NCI-H82 treated with DMSO at 0.1 percent for 48 hours (cell line): ENCODE results near the gene CCDC194.
"Not testable (repeated sequence)": the region's sequence is repeated elsewhere in the genome, so short reads cannot be mapped to it uniquely, and the experiment has no call there.

ENCODE experiments used
- DNase-seq: peaks from one replicate; lab custom pipeline; 2025; ENCODE audit not compliant: unreplicated experiment; lab: John Stamatoyannopoulos, UW

CCDC194 gene

DNA sequence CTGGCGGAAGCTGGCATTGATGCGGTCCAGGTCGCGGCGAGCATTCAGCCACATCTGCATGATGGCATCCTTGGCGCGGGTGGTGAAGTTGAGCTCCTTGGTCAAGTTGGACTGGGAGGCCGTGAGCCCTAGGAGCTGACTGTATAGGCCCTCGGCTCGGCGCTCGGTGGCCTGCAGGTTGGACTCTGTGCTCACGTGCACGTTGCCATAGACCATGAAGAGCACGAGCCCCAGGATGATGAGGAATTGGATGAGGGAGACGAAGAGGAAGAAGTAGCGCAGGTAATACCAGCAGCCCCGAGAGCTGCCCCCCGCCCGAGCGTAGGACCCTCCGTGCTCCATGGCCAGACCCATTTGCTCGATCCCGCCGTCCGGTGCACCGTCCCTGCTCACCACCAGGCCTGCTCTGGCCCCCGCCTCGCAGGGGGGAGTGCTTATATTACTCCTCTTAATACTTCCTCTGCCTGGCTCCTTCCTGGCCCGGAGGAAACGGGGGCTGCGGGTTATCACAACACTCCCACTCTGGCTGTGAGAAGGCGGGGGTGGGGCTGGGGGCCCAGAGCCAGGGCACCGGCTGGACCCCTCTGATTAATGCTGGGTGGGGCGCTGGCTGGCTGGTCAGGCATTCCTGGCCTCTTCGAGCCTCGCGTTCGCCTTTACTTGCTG is 16.9 kb downstream of the CCDC194 start, which contains the start of gene PLVAP:
TSS of gene PLVAP (minus strand) at position 408 of the 666 bp plus-strand sequence. CDS start at position 354, 54 bp downstream.
- no peak for DNase-seq

DNA sequence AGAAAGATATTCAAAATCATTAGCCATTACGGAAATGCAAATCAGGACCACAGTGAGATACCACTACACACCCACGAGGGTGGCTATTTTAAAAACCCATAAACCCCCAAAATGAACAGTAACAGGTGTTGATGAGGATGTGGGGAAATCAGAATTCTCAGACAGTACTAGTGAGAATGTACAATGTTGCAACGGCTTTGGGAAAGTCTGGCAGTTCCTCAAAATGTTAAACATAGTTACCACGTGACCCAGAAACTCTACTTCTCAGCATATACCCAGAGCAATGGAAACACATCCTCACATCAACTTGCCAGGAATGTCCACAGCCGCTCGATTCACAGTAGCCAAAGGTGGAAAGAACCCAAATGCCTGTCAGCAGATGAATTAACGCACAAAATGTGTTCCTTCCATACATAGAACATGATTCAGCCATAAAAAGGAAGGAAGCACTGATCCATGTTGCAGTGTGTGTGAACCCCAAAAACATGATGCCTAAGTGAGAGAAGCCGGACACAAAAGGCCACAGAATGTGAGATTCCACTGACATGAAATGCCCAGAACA is 23.9 kb downstream of the CCDC194 start:
- no peak for DNase-seq

GRCh38 chr19:17365361-17365760 is 28.6 kb downstream of the CCDC194 start:
- no peak for DNase-seq

GRCh38 chr19:17363852-17364605 is 30.0 kb downstream of the CCDC194 start:
- not testable (repeated sequence) for DNase-seq

- no peak for DNase-seq
These were observed 33.8 kb downstream of the CCDC194 start for GRCh38 chr19:17359905-17360800.

- no peak for DNase-seq
These were observed 35.6 kb downstream of the CCDC194 start for GRCh38 chr19:17358395-17358794.

- no peak for DNase-seq
These were observed 36.3 kb downstream of the CCDC194 start for GRCh38 chr19:17357724-17358123.

DNA sequence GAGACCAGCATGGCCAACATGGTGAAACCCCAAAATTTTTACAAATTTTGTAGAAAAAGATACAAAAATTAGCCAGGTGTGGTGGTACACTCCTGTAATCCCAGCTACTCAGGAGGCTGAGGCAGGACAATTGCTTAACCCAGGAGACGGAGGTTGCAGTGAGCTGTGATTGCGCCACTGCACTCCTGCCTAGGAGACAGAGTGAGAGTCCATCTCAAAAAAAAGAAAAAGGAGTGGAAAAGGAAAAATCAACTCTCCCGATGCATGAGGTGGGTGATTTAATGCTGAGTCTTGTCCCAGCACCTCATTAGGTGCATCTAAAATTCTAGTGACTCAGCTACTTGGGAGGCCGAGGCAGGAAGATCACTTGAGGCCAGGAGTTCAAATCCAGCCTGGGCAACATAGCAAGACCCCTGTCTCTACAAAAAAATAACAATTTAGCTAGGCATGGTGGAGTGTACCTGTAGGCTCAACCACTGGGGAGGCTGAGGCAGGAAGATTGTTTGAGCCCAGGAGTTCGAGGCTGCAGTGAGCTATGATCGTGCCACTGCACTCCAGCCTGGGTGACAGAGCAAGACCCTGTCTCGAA is 36.8 kb downstream of the CCDC194 start:
- no peak for DNase-seq

- no peak for DNase-seq
These were observed 40.6 kb downstream of the CCDC194 start for GRCh38 chr19:17353386-17353785.

- no peak for DNase-seq
These were observed 41.3 kb downstream of the CCDC194 start for GRCh38 chr19:17352608-17353280.

GRCh38 chr19:17351815-17352435 is 42.1 kb downstream of the CCDC194 start:
- no peak for DNase-seq

GRCh38 chr19:17348700-17349099 is 45.3 kb downstream of the CCDC194 start:
- no peak for DNase-seq

DNA sequence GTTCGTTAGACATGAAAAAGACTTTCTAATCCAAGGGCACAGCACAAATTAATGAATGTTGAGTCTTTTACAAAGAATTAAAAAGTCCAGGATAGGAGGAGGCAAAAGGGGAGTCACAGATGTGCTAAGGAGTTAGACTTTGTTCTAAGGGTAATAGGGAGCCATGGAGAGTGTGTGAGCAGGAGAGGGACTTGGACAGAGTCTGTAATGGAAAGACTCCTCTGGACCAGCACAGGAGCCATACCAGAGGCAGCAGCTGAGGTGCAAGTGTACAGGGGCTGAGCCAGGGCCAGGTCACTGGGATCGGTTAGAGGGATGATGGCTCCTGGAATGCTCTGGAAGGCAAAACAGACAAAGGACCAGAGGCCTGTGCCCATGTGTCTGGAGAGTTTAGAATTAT is 46.1 kb downstream of the CCDC194 start:
- DNase-seq: no peak

DNA sequence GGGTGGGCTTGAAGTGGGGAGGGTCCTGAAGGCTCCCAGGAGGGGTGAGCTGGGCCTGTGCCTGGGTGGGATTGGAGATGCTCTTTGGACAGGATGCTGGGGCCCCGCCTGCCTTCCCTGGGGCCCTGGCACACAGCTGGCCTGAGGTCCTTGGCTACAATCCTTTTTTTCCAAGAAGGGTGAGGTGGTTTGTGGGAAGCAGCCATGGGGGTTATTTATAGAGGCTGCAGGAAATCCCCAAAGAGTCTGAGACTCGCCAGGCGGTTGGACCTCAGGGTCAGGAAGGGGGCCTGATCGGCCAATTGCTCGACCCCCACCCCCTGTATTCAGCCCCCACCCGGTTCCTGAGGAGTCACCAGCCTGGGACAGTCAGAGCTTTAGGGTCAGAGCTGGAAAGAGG is 46.6 kb downstream of the CCDC194 start:
- no peak for DNase-seq

DNA sequence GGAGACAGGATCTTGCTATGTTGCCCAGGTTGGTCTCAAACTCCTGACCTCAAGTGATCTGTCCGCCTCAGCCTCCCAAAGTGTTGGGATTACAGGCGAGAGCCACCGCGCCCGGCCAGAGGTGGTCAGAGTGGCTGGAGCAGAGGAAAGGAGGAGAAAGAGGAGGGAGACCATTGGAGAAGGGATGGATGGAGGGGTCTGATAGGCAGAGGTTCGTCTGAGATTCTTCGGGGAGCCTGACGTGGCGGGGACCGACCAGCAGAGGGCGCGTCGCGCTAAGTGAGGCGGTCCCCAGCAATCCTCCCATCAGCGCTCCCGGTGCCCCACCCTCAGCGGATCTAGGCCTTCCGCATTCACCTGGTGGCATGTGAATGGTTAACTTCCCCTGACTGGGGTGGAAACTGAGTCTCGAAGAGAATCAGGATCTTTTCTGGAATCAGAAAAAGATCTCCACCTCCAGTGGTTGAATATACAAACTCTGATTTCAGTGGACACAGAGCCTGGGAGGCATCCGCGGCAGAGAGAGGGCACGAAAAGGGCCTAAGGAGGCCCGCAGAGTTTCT is 47.8 kb downstream of the CCDC194 start:
- DNase-seq: peak; percentile 58

GRCh38 chr19:17341845-17342244 is 52.2 kb downstream of the CCDC194 start:
- no peak for DNase-seq

DNA sequence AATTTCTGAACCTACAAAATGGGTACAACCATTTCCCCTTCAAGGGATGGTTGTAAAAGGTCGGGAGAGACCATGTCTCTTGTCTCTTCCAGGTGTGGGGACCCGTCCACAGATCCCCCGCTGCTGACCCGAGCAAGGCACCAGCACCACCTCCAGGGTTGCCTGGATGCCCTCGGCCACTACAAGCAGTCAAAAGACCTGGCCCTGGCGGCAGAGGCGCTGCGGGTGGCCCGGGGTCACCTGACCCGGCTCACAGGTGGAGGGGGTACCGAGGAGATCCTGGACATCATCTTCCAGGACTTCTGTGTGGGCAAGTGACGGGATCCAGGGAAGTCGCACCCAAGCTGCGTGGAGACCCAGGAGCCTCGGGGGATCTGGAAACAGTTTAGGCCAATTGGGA is 52.6 kb downstream of the CCDC194 start:
- no peak for DNase-seq

- no peak for DNase-seq
These were observed 53.1 kb downstream of the CCDC194 start for GRCh38 chr19:17340871-17341357.
